HepG2 (cell line): ENCODE data around the gene ADAMTS17. TPM values are rescaled to one million over a fixed set of nuclear protein-coding genes. Genes with fewer than 3 reads are reported as not detected.

ENCODE experiments used
- ATAC-seq: fragments of 200-7000 bp; cut with Tn5 transposase; 3 replicates; pipeline ENCODE4 v1.9.1; 2020; ENCODE audit warnings: mild to moderate bottlenecking, moderate library complexity
- BruUV-seq: library from RNA; stranded (reverse); fragments of 400-500 nt; replicated peaks from 2 replicates; lab custom pipeline; 2021; lab: Mats Ljungman, UMichigan
- CTCF ChIA-PET: fragments of 300-600 bp; formaldehyde crosslinking; extraction: SDS; loops from one replicate; lab custom pipeline; 2021; ENCODE audit warnings: low total read pairs, inconsistent platforms, low intra/inter-chr PET ratio; lab: Yijun Ruan, JAX
- POLR2A ChIA-PET: fragments of 350-600 bp; sonication (Branson Sonifier 250); formaldehyde crosslinking; loops from one replicate; lab custom pipeline; 2020; ENCODE audit warnings: antibody characterized with exemption, inconsistent platforms; lab: Yijun Ruan, JAX
- DNase-seq: peaks from one replicate; pipeline ENCODE4 v3.0.0-alpha.2; 2015; ENCODE audit warnings: low spot score
- FAIRE-seq: peaks from 3 replicates; lab custom pipeline; 2011; peaks lifted over from hg19 to GRCh38; lab: Jason Lieb, UNC
- H2AFZ ChIP-seq: one replicate; pipeline ENCODE4 v1.6.1; 2011; ENCODE audit warnings: low read length, inconsistent platforms
- H3K27ac ChIP-seq: fragments of 300-600 bp; 3 replicates; pipeline ENCODE4 v1.8.0; 2011; ENCODE audit warnings: mixed run types, mild to moderate bottlenecking, mixed read lengths, low read length, inconsistent platforms; ENCODE audit not compliant: insufficient read depth; ENCODE audit errors: extremely low read length
- H3K27me3 ChIP-seq, 2 experiments: fragments of 200-600 bp in 1 of 2; 2 replicates in 1 of 2; 3 replicates in 1 of 2; pipeline versions ENCODE4 v1.6.0 to v1.8.0; 2011; ENCODE audit warnings: low read length in 2 of 2, mild to moderate bottlenecking in 2 of 2, moderate library complexity in 2 of 2, inconsistent platforms in 1 of 2; ENCODE audit not compliant: insufficient read depth in 2 of 2, control insufficient read depth in 1 of 2
- H3K36me3 ChIP-seq, 2 experiments: fragments of 200-600 bp in 1 of 2; replicated peaks in 1 of 2; 2 replicates in 1 of 2; 3 replicates in 1 of 2; pipeline versions ENCODE4 v1.5.1 to v1.8.0; 2011; ENCODE audit warnings: low read length in 2 of 2, inconsistent platforms in 1 of 2; ENCODE audit not compliant: insufficient read depth in 2 of 2, control insufficient read depth in 1 of 2
- H3K4me1 ChIP-seq: 2 replicates; pipeline ENCODE4 v1.5.1; 2012; ENCODE audit warnings: low read length, inconsistent platforms; ENCODE audit not compliant: insufficient read depth
- H3K4me2 ChIP-seq: 2 replicates; pipeline ENCODE4 v1.6.0; 2011; ENCODE audit warnings: low read depth, low read length, inconsistent platforms
- H3K4me3 ChIP-seq, 3 experiments: fragments of 200-600 bp in 1 of 3; sonication (generic), shearing (Covaris generic) in 1 of 3; replicated peaks in 1 of 3; 2 replicates each; pipeline ENCODE4 v1.5.1; 2011 to 2016; ENCODE audit warnings: low read length in 3 of 3, inconsistent platforms in 2 of 3, low read depth in 2 of 3, mild to moderate bottlenecking in 2 of 3, control low read depth in 1 of 3, mixed read lengths in 1 of 3; ENCODE audit not compliant: insufficient read depth in 1 of 3
- H3K79me2 ChIP-seq: one replicate; pipeline ENCODE4 v1.6.1; 2011; ENCODE audit warnings: low read length, inconsistent platforms; ENCODE audit not compliant: insufficient read depth
- H3K9ac ChIP-seq: 2 replicates; pipeline ENCODE4 v1.6.0; 2011; ENCODE audit warnings: mild to moderate bottlenecking, low read depth, low read length, inconsistent platforms; ENCODE audit not compliant: insufficient read depth
- H3K9me3 ChIP-seq: 2 replicates; pipeline ENCODE4 v1.5.1; 2012; ENCODE audit warnings: mild to moderate bottlenecking, low read length
- H4K20me1 ChIP-seq: 2 replicates; pipeline ENCODE4 v1.6.0; 2011; ENCODE audit warnings: inconsistent platforms, mild to moderate bottlenecking, low read length, moderate library complexity; ENCODE audit not compliant: insufficient read depth
- ATF6 ChIP-seq: sonication (generic); formaldehyde crosslinking; conservative IDR thresholded peaks from 2 replicates; pipeline ENCODE4 v1.4.0; 2020; ENCODE audit warnings: missing genetic modification reagents
- ATF7-NPFF ChIP-seq: sonication (generic); formaldehyde crosslinking; IDR thresholded peaks from 2 replicates; pipeline ENCODE4 v1.8.1; 2023; ENCODE audit warnings: mild to moderate bottlenecking, low read depth, missing genetic modification reagents, moderate library complexity
- CTCF ChIP-seq: sonication (generic); formaldehyde crosslinking; IDR thresholded peaks from 2 replicates; pipeline ENCODE4 v1.5.0; 2020; ENCODE audit warnings: mild to moderate bottlenecking, missing genetic modification reagents, moderate library complexity
- ESRRA ChIP-seq: sonication (generic); formaldehyde crosslinking; IDR thresholded peaks from 2 replicates; pipeline ENCODE4 v1.5.1; 2020; ENCODE audit warnings: mild to moderate bottlenecking, low read depth, missing genetic modification reagents
- IRX3 ChIP-seq: sonication (generic); formaldehyde crosslinking; IDR thresholded peaks from 2 replicates; pipeline ENCODE4 v1.8.1; 2023; ENCODE audit warnings: mild to moderate bottlenecking, low read depth, missing genetic modification reagents, borderline replicate concordance
- MYNN ChIP-seq: sonication (generic); formaldehyde crosslinking; IDR thresholded peaks from 2 replicates; pipeline ENCODE4 v1.4.0; 2020; ENCODE audit warnings: mild to moderate bottlenecking, low read depth, missing genetic modification reagents
- SMC3 ChIP-seq: IDR thresholded peaks from 2 replicates; pipeline ENCODE4 v1.6.1; 2011; ENCODE audit warnings: low read length, improper control_type of control experiment
- STAG1 ChIP-seq: sonication (generic); formaldehyde crosslinking; IDR thresholded peaks from 2 replicates; pipeline ENCODE4 v1.4.0; 2020; ENCODE audit warnings: missing genetic modification reagents
- ZFP1 ChIP-seq: IDR thresholded peaks from 2 replicates; pipeline ENCODE4 v1.6.1; 2016
- ZNF577 ChIP-seq: sonication (generic); formaldehyde crosslinking; IDR thresholded peaks from 2 replicates; pipeline ENCODE4 v1.4.0; 2020; ENCODE audit warnings: mild to moderate bottlenecking, low read depth, missing genetic modification reagents, borderline replicate concordance
- WGBS: methylation state at CpG from one replicate; pipeline ENCODE4 v1.1.6; 2017; ENCODE audit warnings: low lambda C conversion rate; 5-methylcytosine and 5-hydroxymethylcytosine counted together
- in situ Hi-C: cut with HindIII; loops from 2 replicates; pipeline ENCODE4 v1.10.0; 2017; ENCODE audit warnings: low pct_unique_long_range_greater_than_20kb; ENCODE audit not compliant: extremely low pct_ligation_motif_present
- intact Hi-C: fragments of 100-400 bp; cut with micrococcal nuclease; formaldehyde crosslinking; loops from one replicate; pipeline ENCODE4 v1.10.0; 2022; ENCODE audit not compliant: unreplicated experiment
- polyA plus RNA-seq, 8 experiments: library from polyadenylated mRNA; depleted of rRNA in 3 of 8; stranded (reverse) in 7 of 8; unstranded in 1 of 8; fragments of >200 nt; fragmentation: Illumina TruSeq in 4 of 8; extraction: Trizol in 4 of 8; gene quantifications; 2 replicates each; pipeline versions ENCODE4 v1.2.1 to v1.2.3, GENCODE V29; 2011 to 2016; ENCODE audit warnings: low read depth in 4 of 8, missing spikeins in 1 of 8, mixed read lengths in 1 of 8; ENCODE audit not compliant: insufficient read depth in 1 of 8
- total RNA-seq, 5 experiments: library from RNA; depleted of rRNA; stranded (reverse); fragments of >200 nt; fragmentation: Illumina TruSeq; extraction: Trizol; gene quantifications; 2 replicates each; pipeline ENCODE4 v1.2.3, GENCODE V29; 2016; ENCODE audit warnings: low read depth in 1 of 5

Gene ADAMTS17
- total and polyA plus RNA-seq, 2 of the 13 experiments (the other 11 are each of a cell fraction or from before 2014, with no cell fraction given), result 0.02 to 0.04 TPM

GRCh38 chr15:100338971-100339444 is 2.8 kb downstream of the ADAMTS17 start:
- Histone ChIP-seq H3K9me3 (no peaks in the 10 kb centered on the region), H3K36me3 (no peaks in the 10 kb centered on the region), H3K4me1 (peaks cover 14% of the 10 kb centered on the region), H3K9ac (no peak overlapping the region), H2AFZ (no peak overlapping the region), H3K79me2 (no peaks in the 10 kb centered on the region), H3K27me3 (peaks cover 2 to 30% of the 10 kb centered on the region in 2 experiments), H3K27ac (no peak overlapping the region), H3K4me3 (no peak overlapping the region), H4K20me1 (no peaks in the 10 kb centered on the region), H3K4me2 (no peak overlapping the region)
- ATAC-seq, result peak; percentile 75
- BruUV-seq, result no TSS peak
- POLR2A ChIA-PET, result no interaction called here
- DNase-seq, result peak; percentile 30
- intact Hi-C loops (no loop called here), in situ Hi-C loops (loop anchor here (10.0 to 25.0 kb wide), 3 partner anchors 46 to 1077 kb away; partner anchors contain the start of gene LRRC28)
- WGBS, result 10% methylated on average over 7 of the region's 10 CpGs
- CTCF ChIA-PET, result no interaction called here
- no peak for TF ChIP-seq ATF7-NPFF (CRISPR knock-in tag)
- TF ChIP-seq ATF6, result no peak
- peak; percentile 38; the same call in 1 of the 2 replicates for TF ChIP-seq SMC3
- peak; percentile 67 for TF ChIP-seq STAG1 (CRISPR knock-in tag)
- TF ChIP-seq ZNF577 (CRISPR knock-in tag), result no peak
- TF ChIP-seq ESRRA (CRISPR knock-in tag), result no peak
- peak; percentile 74 for TF ChIP-seq CTCF (CRISPR knock-in tag)
- no peak for TF ChIP-seq ZFP1 (CRISPR knock-in tag)
- no peak for TF ChIP-seq IRX3 (CRISPR knock-in tag)
- no peak for TF ChIP-seq MYNN (CRISPR knock-in tag)
- peak; percentile 54 for FAIRE-seq
